HEK293T (cell line): ENCODE results near the gene LARGE2.

Source experiments
- BHLHE40 ChIP-seq: fragments of 450-650 bp; IDR thresholded peaks from 2 replicates; pipeline ENCODE4 v1.6.1; 2016; ENCODE audit warnings: mild to moderate bottlenecking, moderate library complexity, borderline replicate concordance
- FOXK2 ChIP-seq: fragments of 450-650 bp; IDR thresholded peaks from 2 replicates; pipeline ENCODE4 v1.6.1; 2016; ENCODE audit warnings: mild to moderate bottlenecking
- L3MBTL2 ChIP-seq: fragments of 450-650 bp; conservative IDR thresholded peaks from 2 replicates; pipeline ENCODE4 v1.6.1; 2016; ENCODE audit warnings: mild to moderate bottlenecking
- TARDBP ChIP-seq: fragments of 450-650 bp; IDR thresholded peaks from 2 replicates; pipeline ENCODE4 v1.6.1; 2016

GRCh38 chr11:45876401-45876800, 46.1 kb upstream of the LARGE2 start:
- TF ChIP-seq BHLHE40: no peak
- TF ChIP-seq TARDBP: no peak
- TF ChIP-seq L3MBTL2: no peak
- no peak for TF ChIP-seq FOXK2
